ENCODE measurements around the gene CSTPP1.
A peak's percentile ranks its signal among the peaks of the same experiment; 100 is the strongest.

Gene CSTPP1

DNA sequence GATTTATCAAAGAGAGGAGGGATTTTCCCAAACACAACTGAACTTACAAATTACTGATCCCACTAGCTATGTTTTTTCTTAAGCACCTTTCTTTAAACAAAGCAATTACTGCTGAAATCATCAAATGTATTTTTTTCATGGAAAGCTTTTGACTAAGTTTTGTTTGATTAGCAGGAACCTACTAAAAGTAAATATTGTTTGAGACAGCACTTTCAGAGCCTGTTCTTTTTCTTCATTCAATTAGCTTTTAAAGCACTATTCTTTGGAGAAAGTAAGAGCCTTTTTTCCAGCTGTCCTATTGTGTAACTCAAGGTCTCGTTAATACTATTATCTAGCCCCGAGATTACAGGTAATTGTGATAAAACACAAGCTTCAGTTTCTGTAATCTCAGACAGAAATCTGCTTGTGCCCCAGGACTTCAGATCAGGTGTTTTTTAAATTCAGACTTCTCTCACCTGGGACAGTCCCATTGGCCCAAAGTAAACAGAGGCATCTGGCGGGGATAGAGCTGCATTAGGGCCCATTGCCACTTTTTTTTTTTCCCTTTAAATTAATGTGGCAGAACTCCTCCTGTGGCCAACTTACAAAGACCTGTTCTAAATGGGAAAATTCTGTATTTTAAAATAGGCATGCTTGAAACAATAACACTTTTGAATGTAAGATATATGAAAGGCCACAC is 11.0 kb downstream of the CSTPP1 start:
- no peak overlapping the region for H2AK5ac ChIP-seq (ENCODE audit: low read depth, low read length)
- H2AFZ ChIP-seq (ENCODE audit: low read length) = no peak overlapping the region
- no peaks in the 10 kb centered on the region for H3K9me3 ChIP-seq (replicated peaks in 1 of 2; ENCODE audit: control insufficient read depth in 2 of 2, insufficient read depth in 1 of 2, low read depth in 1 of 2, low read length in 2 of 2)
- no peak overlapping the region for H4K91ac ChIP-seq (ENCODE audit: low read depth, low read length, poor library complexity)
- no peak overlapping the region for H4K8ac ChIP-seq (ENCODE audit: low read depth, low read length)
- no peak overlapping the region for H3K4ac ChIP-seq (ENCODE audit: low read length)
- H2BK12ac ChIP-seq (ENCODE audit: low read length) = no peak overlapping the region
- H3K18ac ChIP-seq (ENCODE audit: low read length) = peak overlapping the region; percentile 56
- H3K4me2 ChIP-seq (ENCODE audit: insufficient read depth, low read length, poor library complexity, severe bottlenecking) = no peak overlapping the region
- no peaks in the 10 kb centered on the region for H3K79me1 ChIP-seq (ENCODE audit: low read depth, low read length)
- H3K23ac ChIP-seq (ENCODE audit: low read depth, low read length, poor library complexity) = no peak overlapping the region
- H3K4me1 ChIP-seq (ENCODE audit: control insufficient read depth in 2 of 2, insufficient read depth in 1 of 2, low read depth in 1 of 2, low read length in 2 of 2) = peaks cover 12 to 16% of the 10 kb centered on the region in 2 donors
- no peak overlapping the region for H2BK15ac ChIP-seq (ENCODE audit: low read length)
- peaks cover 0 to 26% of the 10 kb centered on the region in 2 donors for H3K36me3 ChIP-seq (replicated peaks in 1 of 2; ENCODE audit: control insufficient read depth in 2 of 2, insufficient read depth in 2 of 2, low read length in 2 of 2)
- peak overlapping the region; percentile 54 for H3K27ac ChIP-seq (replicated peaks; ENCODE audit: low read length)
- H3K27me3 ChIP-seq (ENCODE audit: control insufficient read depth in 3 of 3, insufficient read depth in 3 of 3, low read depth in 1 of 3, low read length in 3 of 3) = no peaks in the 10 kb centered on the region
- H3K9ac ChIP-seq (ENCODE audit: low read depth, low read length, poor library complexity) = no peak overlapping the region
- H3K14ac ChIP-seq (ENCODE audit: low read length) = no peak overlapping the region
- H2BK5ac ChIP-seq (ENCODE audit: low read length) = no peak overlapping the region
- H2BK120ac ChIP-seq (ENCODE audit: low read depth, low read length) = no peak overlapping the region
- no peak for DNase-seq (ENCODE audit: low spot score)
- WGBS, 2 donors (ENCODE audit: extremely low coverage in 2 of 2, insufficient read length in 2 of 2, insufficient replicate concordance in 1 of 2) = no CpG with 5 or more reads among the region's 3 CpGs
- no peak overlapping the region for H3K4me3 ChIP-seq (ENCODE audit: low read length in 2 of 2)

DNA sequence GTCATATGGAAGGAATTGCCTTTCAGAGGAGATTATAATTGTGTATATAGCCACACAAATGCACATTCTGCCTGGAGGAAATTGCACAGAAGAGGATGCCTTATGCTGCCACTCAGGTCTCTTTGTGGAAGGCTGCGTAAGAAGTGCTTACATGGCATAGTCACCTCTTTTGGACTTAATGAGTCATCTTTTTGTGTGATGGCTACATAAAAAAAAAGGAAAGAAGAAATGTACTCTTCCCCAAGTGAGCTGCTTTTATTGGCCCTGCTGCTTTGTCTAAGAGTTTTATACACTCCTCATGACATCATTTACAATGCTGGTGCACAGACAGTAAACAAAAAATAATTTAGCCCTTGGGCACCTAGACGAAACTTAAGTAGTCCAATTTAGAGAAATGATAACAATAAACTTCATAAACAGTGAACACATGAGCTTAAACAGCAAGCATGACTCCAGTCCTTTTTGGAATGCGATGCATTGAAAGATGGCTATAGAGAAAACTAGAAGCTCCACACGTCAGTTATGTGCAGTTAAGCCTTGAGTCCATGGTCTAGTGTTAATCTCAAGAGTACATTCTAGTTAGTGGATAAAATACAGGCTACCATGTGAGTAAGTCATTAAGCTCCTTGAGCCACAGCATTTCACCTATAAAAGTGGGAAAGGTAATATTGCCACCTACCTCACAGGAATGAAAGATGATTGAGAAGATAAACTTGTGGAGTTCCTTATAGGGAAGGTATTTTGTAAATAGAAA is 12.0 kb downstream of the CSTPP1 start:
- no peak overlapping the region for H3K9ac ChIP-seq (ENCODE audit: low read depth, low read length, poor library complexity)
- H2BK12ac ChIP-seq (ENCODE audit: low read length) = no peak overlapping the region
- DNase-seq (ENCODE audit: low spot score) = no peak
- no peak overlapping the region for H2BK15ac ChIP-seq (ENCODE audit: low read length)
- H4K91ac ChIP-seq (ENCODE audit: low read depth, low read length, poor library complexity) = no peak overlapping the region
- no peaks in the 10 kb centered on the region for H3K27me3 ChIP-seq (ENCODE audit: control insufficient read depth in 3 of 3, insufficient read depth in 3 of 3, low read depth in 1 of 3, low read length in 3 of 3)
- no peaks in the 10 kb centered on the region for H3K79me1 ChIP-seq (ENCODE audit: low read depth, low read length)
- peak overlapping the region; percentile 54 for H3K27ac ChIP-seq (replicated peaks; ENCODE audit: low read length)
- peaks cover 12 to 19% of the 10 kb centered on the region in 2 donors for H3K4me1 ChIP-seq (ENCODE audit: control insufficient read depth in 2 of 2, insufficient read depth in 1 of 2, low read depth in 1 of 2, low read length in 2 of 2)
- no peak overlapping the region for H2AFZ ChIP-seq (ENCODE audit: low read length)
- H3K18ac ChIP-seq (ENCODE audit: low read length) = peak overlapping the region; percentile 56
- H3K14ac ChIP-seq (ENCODE audit: low read length) = no peak overlapping the region
- no peak overlapping the region for H3K4me3 ChIP-seq (ENCODE audit: low read length in 2 of 2)
- no peak overlapping the region for H3K4ac ChIP-seq (ENCODE audit: low read length)
- H3K23ac ChIP-seq (ENCODE audit: low read depth, low read length, poor library complexity) = no peak overlapping the region
- H3K36me3 ChIP-seq (replicated peaks in 1 of 2; ENCODE audit: control insufficient read depth in 2 of 2, insufficient read depth in 2 of 2, low read length in 2 of 2) = peaks cover 0 to 17% of the 10 kb centered on the region in 2 donors
- H2BK5ac ChIP-seq (ENCODE audit: low read length) = no peak overlapping the region
- H3K9me3 ChIP-seq (replicated peaks in 1 of 2; ENCODE audit: control insufficient read depth in 2 of 2, insufficient read depth in 1 of 2, low read depth in 1 of 2, low read length in 2 of 2) = no peaks in the 10 kb centered on the region
- H2BK120ac ChIP-seq (ENCODE audit: low read depth, low read length) = no peak overlapping the region
- no peak overlapping the region for H3K4me2 ChIP-seq (ENCODE audit: insufficient read depth, low read length, poor library complexity, severe bottlenecking)
- H4K8ac ChIP-seq (ENCODE audit: low read depth, low read length) = no peak overlapping the region
- no CpG with 5 or more reads among the region's 4 CpGs for WGBS, 2 donors (ENCODE audit: extremely low coverage in 2 of 2, insufficient read length in 2 of 2, insufficient replicate concordance in 1 of 2)
- no peak overlapping the region for H2AK5ac ChIP-seq (ENCODE audit: low read depth, low read length)

DNA sequence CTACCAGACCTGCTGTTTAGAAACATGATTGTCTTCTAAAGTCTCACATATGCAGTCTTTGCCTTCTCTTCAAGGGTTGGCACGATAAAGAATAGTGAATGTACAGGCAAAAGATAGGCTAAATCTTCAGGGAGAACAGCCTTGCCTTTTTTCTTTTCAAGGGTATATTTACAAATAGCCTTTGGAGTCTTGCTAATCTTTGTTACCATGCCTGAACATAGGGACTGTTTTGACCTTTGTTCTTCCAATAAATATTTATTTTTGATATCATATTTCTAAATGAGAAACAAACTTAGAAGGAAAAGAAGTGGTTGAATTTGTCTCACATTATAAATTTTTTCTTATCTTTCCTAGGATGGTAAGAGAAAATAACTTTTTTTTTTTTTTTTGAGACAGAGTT is 12.7 kb downstream of the CSTPP1 start:
- Histone ChIP-seq H2BK120ac (ENCODE audit: low read depth, low read length) (no peak overlapping the region), H4K91ac (ENCODE audit: low read depth, low read length, poor library complexity) (no peak overlapping the region), H3K4me1 (ENCODE audit: control insufficient read depth in 2 of 2, insufficient read depth in 1 of 2, low read depth in 1 of 2, low read length in 2 of 2) (peaks cover 12 to 21% of the 10 kb centered on the region in 2 donors), H3K9ac (ENCODE audit: low read depth, low read length, poor library complexity) (no peak overlapping the region), H3K4ac (ENCODE audit: low read length) (no peak overlapping the region), H3K9me3 (replicated peaks in 1 of 2; ENCODE audit: control insufficient read depth in 2 of 2, insufficient read depth in 1 of 2, low read depth in 1 of 2, low read length in 2 of 2) (no peaks in the 10 kb centered on the region), H3K4me2 (ENCODE audit: insufficient read depth, low read length, poor library complexity, severe bottlenecking) (no peak overlapping the region), H3K27me3 (ENCODE audit: control insufficient read depth in 3 of 3, insufficient read depth in 3 of 3, low read depth in 1 of 3, low read length in 3 of 3) (no peaks in the 10 kb centered on the region), H2BK15ac (ENCODE audit: low read length) (no peak overlapping the region), H3K18ac (ENCODE audit: low read length) (no peak overlapping the region), H3K36me3 (replicated peaks in 1 of 2; ENCODE audit: control insufficient read depth in 2 of 2, insufficient read depth in 2 of 2, low read length in 2 of 2) (peaks cover 0 to 22% of the 10 kb centered on the region in 2 donors), H3K23ac (ENCODE audit: low read depth, low read length, poor library complexity) (no peak overlapping the region), H3K27ac (replicated peaks; ENCODE audit: low read length) (no peak overlapping the region), H2BK12ac (ENCODE audit: low read length) (no peak overlapping the region), H2AFZ (ENCODE audit: low read length) (no peak overlapping the region), H3K14ac (ENCODE audit: low read length) (no peak overlapping the region), H4K8ac (ENCODE audit: low read depth, low read length) (no peak overlapping the region), H3K79me1 (ENCODE audit: low read depth, low read length) (no peaks in the 10 kb centered on the region), H2BK5ac (ENCODE audit: low read length) (no peak overlapping the region), H3K4me3 (ENCODE audit: low read length in 2 of 2) (no peak overlapping the region), H2AK5ac (ENCODE audit: low read depth, low read length) (no peak overlapping the region)
- no peak for DNase-seq (ENCODE audit: low spot score)
- no CpG with 5 or more reads among the region's 1 CpG for WGBS, 2 donors (ENCODE audit: extremely low coverage in 2 of 2, insufficient read length in 2 of 2, insufficient replicate concordance in 1 of 2)

DNA sequence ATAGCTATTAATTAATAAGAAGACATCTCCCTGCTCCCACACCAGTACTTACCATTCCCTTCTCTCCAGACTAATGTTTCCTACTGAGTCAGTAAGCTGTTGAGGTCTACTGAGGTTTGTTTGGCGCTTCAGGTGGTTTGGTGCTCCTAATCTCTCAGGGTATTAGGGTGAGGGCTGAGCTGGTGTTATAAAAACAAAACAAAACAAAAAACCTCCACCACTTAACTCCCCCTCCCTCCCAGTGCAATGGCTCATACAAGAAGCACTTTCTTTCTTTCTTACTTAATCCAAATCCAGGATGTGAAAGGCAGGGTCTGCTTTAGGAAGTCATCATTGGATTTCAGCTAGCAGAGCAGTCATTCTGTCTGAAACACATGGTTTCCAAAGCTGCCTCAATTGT is 15.3 kb downstream of the CSTPP1 start:
- Histone ChIP-seq H3K27ac (replicated peaks; ENCODE audit: low read length) (peak overlapping the region; percentile 26), H3K14ac (ENCODE audit: low read length) (no peak overlapping the region), H2BK12ac (ENCODE audit: low read length) (no peak overlapping the region), H4K8ac (ENCODE audit: low read depth, low read length) (no peak overlapping the region), H3K4me3 (ENCODE audit: low read length in 2 of 2) (no peak overlapping the region), H2BK120ac (ENCODE audit: low read depth, low read length) (no peak overlapping the region), H3K18ac (ENCODE audit: low read length) (no peak overlapping the region), H3K27me3 (ENCODE audit: control insufficient read depth in 3 of 3, insufficient read depth in 3 of 3, low read depth in 1 of 3, low read length in 3 of 3) (no peaks in the 10 kb centered on the region), H3K4me2 (ENCODE audit: insufficient read depth, low read length, poor library complexity, severe bottlenecking) (no peak overlapping the region), H4K91ac (ENCODE audit: low read depth, low read length, poor library complexity) (no peak overlapping the region), H2AK5ac (ENCODE audit: low read depth, low read length) (no peak overlapping the region), H2AFZ (ENCODE audit: low read length) (no peak overlapping the region), H3K9ac (ENCODE audit: low read depth, low read length, poor library complexity) (no peak overlapping the region), H3K4ac (ENCODE audit: low read length) (no peak overlapping the region), H3K9me3 (replicated peaks in 1 of 2; ENCODE audit: control insufficient read depth in 2 of 2, insufficient read depth in 1 of 2, low read depth in 1 of 2, low read length in 2 of 2) (no peaks in the 10 kb centered on the region), H2BK5ac (ENCODE audit: low read length) (no peak overlapping the region), H3K23ac (ENCODE audit: low read depth, low read length, poor library complexity) (no peak overlapping the region), H3K4me1 (ENCODE audit: control insufficient read depth in 2 of 2, insufficient read depth in 1 of 2, low read depth in 1 of 2, low read length in 2 of 2) (peaks cover 12 to 21% of the 10 kb centered on the region in 2 donors), H3K79me1 (ENCODE audit: low read depth, low read length) (peaks cover 2% of the 10 kb centered on the region), H2BK15ac (ENCODE audit: low read length) (no peak overlapping the region), H3K36me3 (replicated peaks in 1 of 2; ENCODE audit: control insufficient read depth in 2 of 2, insufficient read depth in 2 of 2, low read length in 2 of 2) (peaks cover 0 to 26% of the 10 kb centered on the region in 2 donors)
- peak; percentile 31 for DNase-seq (ENCODE audit: low spot score)
- no CpG with 5 or more reads among the region's 1 CpG for WGBS, 2 donors (ENCODE audit: extremely low coverage in 2 of 2, insufficient read length in 2 of 2, insufficient replicate concordance in 1 of 2)

Data from neuronal stem cell (in vitro differentiated cells).